Heart left ventricle (tissue), 13 donors: Measurements from ENCODE around the gene RPL38.

ENCODE experiments used
- POLR2A ChIP-seq, 2 donors: fragments of 450-650 bp; IDR thresholded peaks; one replicate each; pipeline ENCODE4 v1.6.1; 2017; ENCODE audit warnings: antibody characterized with exemption in 2 of 2, mild to moderate bottlenecking in 2 of 2, moderate library complexity in 2 of 2
- TF ChIP-seq, protein P1 (sequence below), 12 donors: fragments of 200-600 bp; sonication (generic) in 4 of 12; IDR thresholded peaks; one replicate each; pipeline versions ENCODE4 v1.5.0 to v1.8.0; 2018 to 2022; ENCODE audit warnings: antibody characterized with exemption in 12 of 12, mild to moderate bottlenecking in 5 of 12
- donor health status: ischemic (EF 13 %, LVEDD 7.1; RV severe dilation, severe dysfunction).
- donor health status: DM: no; HTN: yes; CAD: no.
- donor health status: DM: no; HTN: no; CAD: no.
- donor health status: ischemic (EF 25% LVEDD 6.9; RV normal size, moderate dysfunction).
- donor health status: ischemic (EF 25% LVEDD 5.7; RV mildly dilated, moderate dysfunction).
- donor health status: ischemic (EF 35%, LVEDD 5.7; RV mildly dilated, moderate dysfunction).
- donor health status: nonischemic (EF 11% LVEDD 7.7; RV severe dilation, severe dysfunction).
- donor health status: DM: yes; HTN: yes; CAD: no.
- donor health status: PGD.
- donor health status: ischemic (EF 29% LVEDD 5.4; RV normal size, mild dysfunction).
- donor health status: nonischemic (EF 23%, LVEDD 6.1; RV moderate dilation, normal function).

DNA sequence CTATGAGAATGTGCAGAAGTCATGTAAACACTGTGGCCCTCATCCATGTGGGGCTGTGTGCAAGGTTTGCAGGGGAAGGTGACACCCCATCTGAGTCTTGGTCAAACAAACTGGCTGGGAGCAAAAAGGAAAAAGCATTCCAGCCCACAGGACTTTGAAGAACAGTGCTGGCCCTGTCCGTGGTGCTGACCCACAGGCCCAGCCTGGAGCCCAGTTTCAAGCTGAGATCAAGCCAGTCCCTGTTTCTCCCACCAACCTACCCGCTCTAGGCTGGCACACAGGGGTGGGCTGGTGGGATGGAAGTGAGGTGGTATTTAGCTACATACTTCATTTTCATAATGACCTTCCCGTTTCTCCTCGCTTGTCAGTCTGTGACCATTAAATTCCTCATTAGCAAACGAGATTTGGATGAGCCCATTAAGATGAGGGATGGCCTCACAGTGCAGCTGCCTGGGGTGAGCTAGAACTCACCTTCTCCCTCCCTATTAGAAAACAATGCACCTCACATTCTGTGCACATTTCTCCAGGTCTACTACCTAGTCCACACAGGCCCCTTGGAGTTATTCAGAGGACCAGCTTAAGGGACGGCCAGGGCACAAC lies 12.6 kb upstream of the RPL38 start:
- TF ChIP-seq, protein P1, sequence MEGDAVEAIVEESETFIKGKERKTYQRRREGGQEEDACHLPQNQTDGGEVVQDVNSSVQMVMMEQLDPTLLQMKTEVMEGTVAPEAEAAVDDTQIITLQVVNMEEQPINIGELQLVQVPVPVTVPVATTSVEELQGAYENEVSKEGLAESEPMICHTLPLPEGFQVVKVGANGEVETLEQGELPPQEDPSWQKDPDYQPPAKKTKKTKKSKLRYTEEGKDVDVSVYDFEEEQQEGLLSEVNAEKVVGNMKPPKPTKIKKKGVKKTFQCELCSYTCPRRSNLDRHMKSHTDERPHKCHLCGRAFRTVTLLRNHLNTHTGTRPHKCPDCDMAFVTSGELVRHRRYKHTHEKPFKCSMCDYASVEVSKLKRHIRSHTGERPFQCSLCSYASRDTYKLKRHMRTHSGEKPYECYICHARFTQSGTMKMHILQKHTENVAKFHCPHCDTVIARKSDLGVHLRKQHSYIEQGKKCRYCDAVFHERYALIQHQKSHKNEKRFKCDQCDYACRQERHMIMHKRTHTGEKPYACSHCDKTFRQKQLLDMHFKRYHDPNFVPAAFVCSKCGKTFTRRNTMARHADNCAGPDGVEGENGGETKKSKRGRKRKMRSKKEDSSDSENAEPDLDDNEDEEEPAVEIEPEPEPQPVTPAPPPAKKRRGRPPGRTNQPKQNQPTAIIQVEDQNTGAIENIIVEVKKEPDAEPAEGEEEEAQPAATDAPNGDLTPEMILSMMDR (IDR thresholded peaks at IDR 0.05): no peak
- TF ChIP-seq POLR2A (IDR thresholded peaks at IDR 0.05): no peak
